HG03432 (cell line): ENCODE measurements around the gene KRT16.
"Not testable (repeated sequence)": the region's sequence is repeated elsewhere in the genome, so short reads cannot be mapped to it uniquely, and the experiment has no call there.

ENCODE experiments used
- ATAC-seq: cut with Tn5 transposase; IDR thresholded peaks from one replicate; pipeline ENCODE4 v1.9.1; 2021; ENCODE audit warnings: mild to moderate bottlenecking, moderate library complexity; ENCODE audit not compliant: unreplicated experiment

KRT16 gene

GRCh38 chr17:41647940-41648410, 35.4 kb upstream of the KRT16 start:
- ATAC-seq = no peak

- ATAC-seq = no peak
These were observed 34.7 kb upstream of the KRT16 start for GRCh38 chr17:41647038-41647813.

GRCh38 chr17:41642252-41643156, 29.9 kb upstream of the KRT16 start:
- no peak for ATAC-seq

- ATAC-seq = not testable (repeated sequence)
These were observed 28.0 kb upstream of the KRT16 start for GRCh38 chr17:41640596-41640995.

- no peak for ATAC-seq
These were observed 27.2 kb upstream of the KRT16 start for GRCh38 chr17:41639492-41640473.

- ATAC-seq = no peak
These were observed 26.4 kb upstream of the KRT16 start for GRCh38 chr17:41638941-41639340.

GRCh38 chr17:41638194-41638593, 25.6 kb upstream of the KRT16 start:
- no peak for ATAC-seq

GRCh38 chr17:41636652-41637051, 24.1 kb upstream of the KRT16 start:
- ATAC-seq = no peak

GRCh38 chr17:41635121-41636097, 22.8 kb upstream of the KRT16 start:
- no peak for ATAC-seq

GRCh38 chr17:41634639-41635038, 22.1 kb upstream of the KRT16 start:
- ATAC-seq = no peak

- no peak for ATAC-seq
These were observed 21.1 kb upstream of the KRT16 start for GRCh38 chr17:41633556-41634199.

- ATAC-seq = no peak
These were observed 20.0 kb upstream of the KRT16 start for GRCh38 chr17:41632482-41633105.

- ATAC-seq = no peak
These were observed 19.3 kb upstream of the KRT16 start for GRCh38 chr17:41631898-41632285.

GRCh38 chr17:41631025-41631897, 18.7 kb upstream of the KRT16 start:
- ATAC-seq = no peak

- no peak for ATAC-seq
These were observed 17.5 kb upstream of the KRT16 start for GRCh38 chr17:41629826-41630670.

GRCh38 chr17:41629316-41629715, 16.7 kb upstream of the KRT16 start:
- no peak for ATAC-seq
